Karpas-422 (cell line): ENCODE results near the gene GFAP. TPM values are rescaled to one million over a fixed set of nuclear protein-coding genes. Genes with fewer than 3 reads are reported as not detected.

ENCODE experiments used
- DNase-seq: peaks from one replicate; pipeline ENCODE4 v3.0.0-alpha.2; 2015
- H2AFZ ChIP-seq: fragments of 200-600 bp; sonication (generic); 2 replicates; pipeline ENCODE4 v1.6.1; 2014; ENCODE audit warnings: antibody characterized with exemption, low read length, mixed read lengths
- H3K27ac ChIP-seq: fragments of 200-600 bp; sonication (generic); 2 replicates; pipeline ENCODE4 v1.5.1; 2014; ENCODE audit warnings: mild to moderate bottlenecking, low read length, moderate library complexity
- H3K27me3 ChIP-seq: fragments of 200-600 bp; sonication (generic); 2 replicates; pipeline ENCODE4 v1.6.1; 2014; ENCODE audit warnings: low read length, mixed read lengths
- H3K36me3 ChIP-seq: fragments of 200-600 bp; sonication (generic); 2 replicates; pipeline ENCODE4 v1.6.1; 2014; ENCODE audit warnings: low read length, mixed read lengths; ENCODE audit not compliant: insufficient read depth
- H3K4me1 ChIP-seq: fragments of 200-600 bp; sonication (generic); 2 replicates; pipeline ENCODE4 v1.6.1; 2014; ENCODE audit warnings: mild to moderate bottlenecking, low read length, mixed read lengths
- H3K4me2 ChIP-seq: fragments of 200-600 bp; sonication (generic); 2 replicates; pipeline ENCODE4 v1.6.1; 2014; ENCODE audit warnings: low read length, low read depth, mild to moderate bottlenecking; ENCODE audit not compliant: poor library complexity, severe bottlenecking
- H3K4me3 ChIP-seq: fragments of 200-600 bp; sonication (generic); 2 replicates; pipeline ENCODE4 v1.5.1; 2014; ENCODE audit warnings: mild to moderate bottlenecking, antibody characterized with exemption, low read length, mixed read lengths
- H3K79me2 ChIP-seq: fragments of 200-600 bp; sonication (generic); 2 replicates; pipeline ENCODE4 v1.6.1; 2014; ENCODE audit warnings: mild to moderate bottlenecking, low read length, mixed read lengths
- H3K9ac ChIP-seq: fragments of 200-600 bp; sonication (generic); 2 replicates; pipeline ENCODE4 v1.6.0; 2014; ENCODE audit warnings: low read length
- H3K9me2 ChIP-seq: fragments of 200-600 bp; sonication (generic), shearing (Covaris generic); replicated peaks from 2 replicates; pipeline ENCODE4 v1.6.0; 2014; ENCODE audit warnings: mild to moderate bottlenecking, low read length, moderate library complexity; ENCODE audit not compliant: insufficient read depth
- H3K9me3 ChIP-seq: fragments of 300-700, 200-600 bp; sonication (generic); 2 replicates; pipeline ENCODE4 v1.6.1; 2014; ENCODE audit warnings: low read length, mixed read lengths
- H4K20me1 ChIP-seq: fragments of 200-600 bp; sonication (generic); 2 replicates; pipeline ENCODE4 v1.6.1; 2014; ENCODE audit warnings: mild to moderate bottlenecking, antibody characterized with exemption, low read length, low read depth; ENCODE audit not compliant: insufficient read depth
- total RNA-seq: library from RNA; depleted of rRNA; stranded (reverse); fragments of >200 nt; shearing (Covaris generic); gene quantifications from 2 replicates; pipeline ENCODE4 v1.2.3, GENCODE V29; 2014; ENCODE audit warnings: low replicate concordance

The GFAP gene
- total RNA-seq, 1 experiment from 2014 or later: not detected

GRCh38 chr17:44902135-44902760 is 13.1 kb downstream of the GFAP start:
- Histone ChIP-seq H3K27ac (no peak overlapping the region), H3K36me3 (no peaks in the 10 kb centered on the region), H3K4me3 (no peak overlapping the region), H4K20me1 (no peaks in the 10 kb centered on the region; the same call in 1 of the 2 replicates), H3K9ac (no peak overlapping the region), H3K79me2 (peaks cover 19% of the 10 kb centered on the region), H3K27me3 (no peaks in the 10 kb centered on the region), H3K4me1 (peaks cover 21% of the 10 kb centered on the region), H3K9me3 (no peaks in the 10 kb centered on the region), H3K9me2 (no peaks in the 10 kb centered on the region), H2AFZ (no peak overlapping the region), H3K4me2 (no peak overlapping the region)
- no peak for DNase-seq

DNA sequence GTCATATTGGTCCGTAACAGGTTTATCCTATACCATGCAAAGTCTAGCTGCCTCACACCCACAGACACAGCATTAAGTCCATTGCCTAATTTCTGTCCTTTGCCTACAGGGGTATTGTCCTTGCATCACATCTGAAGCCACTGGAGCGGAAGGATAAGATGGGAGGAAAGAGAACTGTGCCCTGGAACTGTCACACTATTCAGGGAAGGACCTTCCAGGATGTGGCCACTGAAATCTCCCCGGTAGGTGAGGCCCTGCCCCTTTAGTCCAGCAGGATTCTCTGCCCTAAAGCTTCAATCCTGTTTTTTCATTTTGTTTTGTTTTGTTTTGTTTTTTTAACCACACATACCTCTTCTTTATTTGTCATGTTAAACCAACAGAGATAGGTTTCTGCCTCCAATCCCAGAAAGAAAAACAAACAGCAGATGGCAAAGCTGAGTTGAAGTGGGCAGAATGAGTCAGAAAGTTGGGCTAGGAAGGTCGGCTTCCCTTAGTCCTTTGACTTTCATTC is 13.8 kb downstream of the GFAP start:
- Histone ChIP-seq H3K79me2 (peaks cover 27% of the 10 kb centered on the region), H3K27ac (no peak overlapping the region), H3K27me3 (no peaks in the 10 kb centered on the region), H3K36me3 (no peaks in the 10 kb centered on the region), H2AFZ (no peak overlapping the region), H3K9ac (no peak overlapping the region), H3K4me3 (no peak overlapping the region), H4K20me1 (no peaks in the 10 kb centered on the region; the same call in 1 of the 2 replicates), H3K4me2 (no peak overlapping the region), H3K4me1 (peaks cover 21% of the 10 kb centered on the region), H3K9me2 (no peaks in the 10 kb centered on the region), H3K9me3 (no peaks in the 10 kb centered on the region)
- DNase-seq: no peak

- Histone ChIP-seq H3K4me2 (no peak overlapping the region), H3K9me3 (no peaks in the 10 kb centered on the region)
These were observed 14.4 kb downstream of the GFAP start for GRCh38 chr17:44900894-44901293.

GRCh38 chr17:44899074-44899782 is 16.1 kb downstream of the GFAP start, which contains the start of gene EFTUD2:
TSS of gene EFTUD2 (minus strand) at chr17:44899445. CDS start at chr17:44894521, 4,924 bp downstream.
- Histone ChIP-seq H3K9ac (peak within 1 kb of the TSS; percentile 97), H2AFZ (peak within 1 kb of the TSS; percentile 96), H3K9me2 (no peaks in the 10 kb centered on the region), H3K9me3 (no peaks in the 10 kb centered on the region), H4K20me1 (peaks cover 7% of the 10 kb centered on the region; the same call in 1 of the 2 replicates), H3K4me1 (peaks cover 21% of the 10 kb centered on the region), H3K4me3 (peak within 1 kb of the TSS; percentile 95), H3K36me3 (peaks cover 6% of the 10 kb centered on the region; the same call in 1 of the 2 replicates), H3K27me3 (no peaks in the 10 kb centered on the region), H3K4me2 (peak within 1 kb of the TSS; percentile 94), H3K79me2 (peaks cover 50% of the 10 kb centered on the region), H3K27ac (peak within 1 kb of the TSS; percentile 84)
- DNase-seq: peak; percentile 97

More at GRCh38 chr17:44900894-44901293, 14.4 kb downstream of the GFAP start:
- Histone ChIP-seq H3K27me3 (no peaks in the 10 kb centered on the region), H3K9ac (no peak overlapping the region), H3K27ac (no peak overlapping the region), H3K79me2 (peaks cover 33% of the 10 kb centered on the region), H3K4me1 (peaks cover 21% of the 10 kb centered on the region), H3K9me2 (no peaks in the 10 kb centered on the region), H2AFZ (no peak overlapping the region), H3K36me3 (peaks cover 2% of the 10 kb centered on the region; the same call in 1 of the 2 replicates), H3K4me3 (no peak overlapping the region), H4K20me1 (peaks cover under 1% of the 10 kb centered on the region; the same call in 1 of the 2 replicates)
- no peak for DNase-seq

- Histone ChIP-seq H3K4me2 (peak overlapping the region; percentile 94), H3K27ac (peak overlapping the region; percentile 84), H3K9ac (peak overlapping the region; percentile 97), H3K36me3 (peaks cover 6% of the 10 kb centered on the region; the same call in 1 of the 2 replicates), H3K27me3 (no peaks in the 10 kb centered on the region), H4K20me1 (peaks cover 7% of the 10 kb centered on the region; the same call in 1 of the 2 replicates), H3K4me3 (peak overlapping the region; percentile 95), H3K79me2 (peaks cover 54% of the 10 kb centered on the region), H2AFZ (peak overlapping the region; percentile 96; the same call in 1 of the 2 replicates), H3K4me1 (peaks cover 21% of the 10 kb centered on the region), H3K9me3 (no peaks in the 10 kb centered on the region), H3K9me2 (no peaks in the 10 kb centered on the region)
- peak; percentile 88 for DNase-seq
These were observed 16.6 kb downstream of the GFAP start for GRCh38 chr17:44898768-44899073.

DNA sequence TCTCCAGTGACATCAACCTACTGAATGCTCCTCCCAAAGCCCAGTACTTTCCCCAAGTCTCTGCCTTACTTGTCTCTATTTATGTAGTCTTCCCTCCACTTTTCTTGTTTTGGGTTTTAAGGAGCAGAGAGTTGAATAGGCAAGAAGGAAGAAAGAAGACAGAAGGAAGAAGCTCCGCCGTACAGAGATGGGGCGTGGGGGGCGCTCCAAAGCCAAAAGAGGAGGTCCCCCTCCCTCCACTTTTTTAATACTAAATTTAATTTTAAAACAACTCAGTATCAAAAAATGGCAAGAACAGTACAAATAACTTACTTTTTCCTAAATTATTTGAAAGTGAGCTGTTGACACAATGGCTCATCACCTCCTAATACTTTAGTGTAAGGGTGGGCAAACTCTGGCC is 20.7 kb downstream of the GFAP start:
- Histone ChIP-seq H3K36me3 (peaks cover 19% of the 10 kb centered on the region), H3K79me2 (peaks cover 91% of the 10 kb centered on the region), H3K9me2 (no peaks in the 10 kb centered on the region), H3K4me2 (no peak overlapping the region), H3K9me3 (no peaks in the 10 kb centered on the region), H3K9ac (no peak overlapping the region), H3K4me3 (no peak overlapping the region), H2AFZ (no peak overlapping the region), H3K27me3 (no peaks in the 10 kb centered on the region), H3K4me1 (peaks cover 11% of the 10 kb centered on the region), H3K27ac (no peak overlapping the region), H4K20me1 (peaks cover 8% of the 10 kb centered on the region; the same call in 1 of the 2 replicates)
- no peak for DNase-seq

DNA sequence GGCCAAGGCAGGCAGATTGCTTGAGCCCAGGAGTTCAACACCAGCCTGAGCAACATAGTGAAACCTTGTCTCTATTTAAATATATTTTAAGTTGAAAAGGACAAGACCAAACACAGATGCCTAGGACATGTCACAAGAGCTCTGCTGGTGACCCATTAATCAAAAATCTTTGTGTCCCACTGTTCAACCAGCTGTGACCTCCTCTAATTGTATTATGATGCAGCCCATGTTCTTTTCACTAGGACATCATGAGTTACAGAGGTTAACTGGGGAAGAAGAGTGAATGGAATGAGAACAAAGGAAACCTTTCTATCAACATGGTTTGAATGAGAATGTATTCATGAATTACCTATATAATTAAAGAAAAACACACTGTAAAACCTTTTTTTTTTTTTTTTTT is 23.1 kb downstream of the GFAP start:
- Histone ChIP-seq H3K4me3 (no peak overlapping the region), H2AFZ (no peak overlapping the region), H3K27me3 (no peaks in the 10 kb centered on the region), H3K79me2 (peaks cover 95% of the 10 kb centered on the region), H3K9ac (no peak overlapping the region), H3K4me2 (no peak overlapping the region), H3K9me2 (no peaks in the 10 kb centered on the region), H3K4me1 (no peaks in the 10 kb centered on the region; the same call in 1 of the 2 replicates), H3K9me3 (no peaks in the 10 kb centered on the region), H3K27ac (no peak overlapping the region), H4K20me1 (peaks cover 29% of the 10 kb centered on the region; the same call in 1 of the 2 replicates), H3K36me3 (peaks cover 19% of the 10 kb centered on the region)
- DNase-seq: no peak

DNA sequence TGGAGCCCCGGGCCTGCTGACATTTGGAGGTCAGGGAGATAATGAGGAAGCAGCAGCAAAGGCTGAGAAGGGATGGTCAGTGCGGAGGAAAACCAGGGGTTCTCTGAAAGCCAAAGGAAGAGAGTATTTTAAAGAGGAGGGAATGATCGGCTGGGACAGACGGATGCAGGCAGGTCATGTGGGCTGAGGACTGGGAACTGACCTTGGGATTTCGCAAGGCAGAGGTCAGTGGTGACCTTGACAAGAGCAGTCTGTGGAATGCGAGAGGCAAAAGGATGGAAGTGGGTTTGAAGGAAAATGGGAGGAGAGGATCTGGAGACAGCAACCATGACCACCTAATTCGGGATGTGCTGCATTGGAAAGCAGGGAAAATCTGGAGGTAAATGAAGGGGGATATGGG is 26.3 kb downstream of the GFAP start:
- Histone ChIP-seq H3K4me1 (no peaks in the 10 kb centered on the region), H3K9ac (no peak overlapping the region), H3K79me2 (peaks cover 72% of the 10 kb centered on the region), H3K4me2 (no peak overlapping the region), H4K20me1 (peaks cover 31% of the 10 kb centered on the region; the same call in 1 of the 2 replicates), H2AFZ (no peak overlapping the region), H3K27ac (no peak overlapping the region), H3K4me3 (no peak overlapping the region), H3K9me2 (no peaks in the 10 kb centered on the region), H3K36me3 (peaks cover 34% of the 10 kb centered on the region), H3K9me3 (no peaks in the 10 kb centered on the region), H3K27me3 (no peaks in the 10 kb centered on the region)
- no peak for DNase-seq
